Peyer's patch (tissue), 4 donors: ENCODE measurements around the gene THOC5. TPM values are rescaled to one million over a fixed set of nuclear protein-coding genes. Genes with fewer than 3 reads are reported as not detected.
A peak's percentile ranks its signal among the peaks of the same experiment; 100 is the strongest.

Experiments used
- DNase-seq, 3 donors: peaks; one replicate each; pipeline ENCODE4 v3.0.0-alpha.2; 2017 to 2019
- H3K27ac ChIP-seq, 4 donors: fragments of 200-600 bp; sonication (generic); one replicate each; pipeline ENCODE4 v1.5.1; 2016 to 2019
- H3K27me3 ChIP-seq, 2 donors: fragments of 200-600 bp; sonication (generic); one replicate each; pipeline ENCODE4 v1.5.1; 2019
- H3K36me3 ChIP-seq, 3 donors: fragments of 200-600 bp; sonication (generic); one replicate each; pipeline ENCODE4 v1.5.1; 2016 to 2019
- H3K4me1 ChIP-seq, 4 donors: fragments of 200-600 bp; sonication (generic); one replicate each; pipeline ENCODE4 v1.5.1; 2016 to 2019
- H3K4me3 ChIP-seq, 4 donors: fragments of 200-600 bp; sonication (generic); 1 replicate in 3 of 4; 2 replicates in 1 of 4; pipeline ENCODE4 v1.5.1; 2016 to 2019; ENCODE audit warnings: mild to moderate bottlenecking in 1 of 4
- H3K9me3 ChIP-seq, 4 donors: fragments of 200-600 bp; sonication (generic); one replicate each; pipeline ENCODE4 v1.5.1; 2016 to 2019; ENCODE audit warnings: mild to moderate bottlenecking in 1 of 4
- POLR2A ChIP-seq, 2 donors: fragments of 450-650 bp; IDR thresholded peaks; one replicate each; pipeline ENCODE4 v1.5.1; 2017; ENCODE audit warnings: antibody characterized with exemption in 2 of 2, mild to moderate bottlenecking in 2 of 2, moderate library complexity in 2 of 2
- total RNA-seq, 4 donors: library from RNA; depleted of rRNA; stranded (reverse); fragments of >200 nt; gene quantifications; one replicate each; pipeline ENCODE4 v1.1.0, GENCODE V29; 2016
- TF ChIP-seq, protein P1 (sequence below), 6 experiments: fragments of 450-650 bp in 4 of 6; fragments of 200-600 bp in 2 of 6; sonication (generic) in 1 of 6; IDR thresholded peaks; one replicate each; pipeline ENCODE4 v1.5.1; 2017 to 2019; ENCODE audit warnings: antibody characterized with exemption in 6 of 6, mild to moderate bottlenecking in 3 of 6, moderate library complexity in 1 of 6

THOC5 gene
- total RNA-seq, 4 donors from 2014 or later: 33.3 to 191 (median 37.3) TPM

DNA sequence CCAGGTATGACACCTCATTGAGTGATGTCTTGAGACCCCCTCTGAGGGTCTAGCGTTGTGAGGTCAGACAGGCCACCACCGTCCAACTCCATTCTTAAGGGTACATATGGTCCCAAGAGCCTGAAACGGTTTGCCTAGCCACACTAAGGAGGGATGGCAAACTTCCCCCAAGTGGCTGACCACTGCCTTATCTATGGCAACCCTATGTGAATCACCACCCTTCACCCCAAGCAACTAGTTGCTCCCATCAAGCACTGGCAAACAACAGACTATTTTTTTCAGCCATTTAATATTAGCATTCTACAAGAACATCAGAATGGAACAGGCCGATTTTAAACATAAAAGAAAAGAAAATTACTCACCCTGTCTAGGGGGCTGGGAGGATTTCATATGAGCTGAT lies 22.8 kb downstream of the THOC5 start:
- H3K4me1 ChIP-seq: no peaks in the 10 kb centered on the region
- H3K4me3 ChIP-seq: no peak overlapping the region
- no peaks in the 10 kb centered on the region for H3K27me3 ChIP-seq
- H3K36me3 ChIP-seq: peaks cover 0 to 94% (median 0%) of the 10 kb centered on the region in 3 donors
- H3K9me3 ChIP-seq: no peaks in the 10 kb centered on the region
- no peak for DNase-seq
- no peak overlapping the region for H3K27ac ChIP-seq
- TF ChIP-seq, protein P1, sequence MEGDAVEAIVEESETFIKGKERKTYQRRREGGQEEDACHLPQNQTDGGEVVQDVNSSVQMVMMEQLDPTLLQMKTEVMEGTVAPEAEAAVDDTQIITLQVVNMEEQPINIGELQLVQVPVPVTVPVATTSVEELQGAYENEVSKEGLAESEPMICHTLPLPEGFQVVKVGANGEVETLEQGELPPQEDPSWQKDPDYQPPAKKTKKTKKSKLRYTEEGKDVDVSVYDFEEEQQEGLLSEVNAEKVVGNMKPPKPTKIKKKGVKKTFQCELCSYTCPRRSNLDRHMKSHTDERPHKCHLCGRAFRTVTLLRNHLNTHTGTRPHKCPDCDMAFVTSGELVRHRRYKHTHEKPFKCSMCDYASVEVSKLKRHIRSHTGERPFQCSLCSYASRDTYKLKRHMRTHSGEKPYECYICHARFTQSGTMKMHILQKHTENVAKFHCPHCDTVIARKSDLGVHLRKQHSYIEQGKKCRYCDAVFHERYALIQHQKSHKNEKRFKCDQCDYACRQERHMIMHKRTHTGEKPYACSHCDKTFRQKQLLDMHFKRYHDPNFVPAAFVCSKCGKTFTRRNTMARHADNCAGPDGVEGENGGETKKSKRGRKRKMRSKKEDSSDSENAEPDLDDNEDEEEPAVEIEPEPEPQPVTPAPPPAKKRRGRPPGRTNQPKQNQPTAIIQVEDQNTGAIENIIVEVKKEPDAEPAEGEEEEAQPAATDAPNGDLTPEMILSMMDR (IDR thresholded peaks at IDR 0.05): no peak
- no peak for TF ChIP-seq POLR2A (IDR thresholded peaks at IDR 0.05)

DNA sequence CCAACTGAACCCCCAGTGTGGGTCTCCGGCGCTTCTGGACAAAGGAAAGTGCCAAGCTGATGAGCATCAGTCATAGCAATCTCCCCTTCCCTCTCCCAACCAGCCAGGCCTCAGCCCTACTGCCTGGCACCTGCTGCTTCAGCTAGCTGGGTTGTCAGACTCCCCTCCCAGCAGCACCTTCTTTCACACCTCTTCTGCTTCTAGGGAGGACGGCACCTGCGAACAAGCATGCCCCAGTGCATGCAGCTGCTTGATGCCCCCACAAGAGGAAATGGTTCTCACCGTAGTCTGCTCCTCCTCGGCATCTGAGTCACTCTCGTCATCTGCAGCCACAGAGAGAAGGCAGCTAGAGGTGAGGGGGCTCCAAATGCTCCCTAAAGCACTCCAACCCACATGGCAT lies 25.4 kb downstream of the THOC5 start:
- Histone ChIP-seq H3K9me3 (no peaks in the 10 kb centered on the region), H3K4me3 (no peak overlapping the region), H3K36me3 (peaks cover 0 to 91% (median 0%) of the 10 kb centered on the region in 3 donors), H3K27me3 (no peaks in the 10 kb centered on the region), H3K4me1 (no peaks in the 10 kb centered on the region), H3K27ac (no peak overlapping the region)
- DNase-seq: no peak
- TF ChIP-seq, protein P1 (IDR thresholded peaks at IDR 0.05): no peak
- TF ChIP-seq POLR2A (IDR thresholded peaks at IDR 0.05): no peak

DNA sequence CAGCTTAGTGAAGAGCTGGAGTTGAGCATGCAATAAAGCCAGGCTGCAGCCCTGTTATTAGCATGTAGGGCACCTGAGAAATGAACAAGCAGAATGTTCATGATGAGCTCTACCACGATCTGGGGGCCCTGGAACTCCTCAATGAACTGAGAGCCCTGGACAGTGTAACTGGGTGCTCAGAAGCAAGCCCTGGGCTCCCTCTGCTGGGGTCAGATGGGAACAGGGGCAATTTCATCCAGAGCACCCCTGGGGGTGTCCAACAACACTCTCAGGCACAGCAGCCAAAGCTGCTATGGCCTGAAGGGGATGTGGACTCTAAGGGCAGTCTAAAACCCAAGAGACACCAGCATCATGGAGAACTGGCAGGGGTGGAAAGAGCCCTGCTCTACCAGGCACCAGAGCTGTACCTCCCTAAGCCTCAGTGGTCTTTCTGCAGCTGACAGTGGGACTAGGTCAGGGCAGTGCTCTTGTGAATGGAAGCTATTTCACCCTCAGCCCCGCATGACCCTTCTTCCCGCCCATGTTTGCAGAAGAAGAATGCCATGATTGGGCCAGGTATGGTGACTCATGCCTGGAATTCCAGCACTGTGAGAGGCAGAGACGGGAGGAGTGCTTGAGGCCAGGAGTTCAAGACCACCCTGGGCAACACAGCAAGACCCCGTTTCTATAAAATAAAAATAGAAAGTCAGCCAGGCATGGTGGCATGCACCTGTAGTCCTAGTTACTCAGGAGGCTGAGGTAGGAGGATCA lies 28.9 kb downstream of the THOC5 start:
- peak in 1 of 3 donors; percentile 59 for DNase-seq
- Histone ChIP-seq H3K27ac (no peak overlapping the region), H3K4me3 (no peak overlapping the region), H3K27me3 (no peaks in the 10 kb centered on the region), H3K4me1 (no peaks in the 10 kb centered on the region), H3K9me3 (no peaks in the 10 kb centered on the region), H3K36me3 (peaks cover 0 to 91% (median 0%) of the 10 kb centered on the region in 3 donors)
- TF ChIP-seq, protein P1 (IDR thresholded peaks at IDR 0.05): peak in 4 of 6 experiments; percentile 32 to 44 (median 38)
- no peak for TF ChIP-seq POLR2A (IDR thresholded peaks at IDR 0.05)

DNA sequence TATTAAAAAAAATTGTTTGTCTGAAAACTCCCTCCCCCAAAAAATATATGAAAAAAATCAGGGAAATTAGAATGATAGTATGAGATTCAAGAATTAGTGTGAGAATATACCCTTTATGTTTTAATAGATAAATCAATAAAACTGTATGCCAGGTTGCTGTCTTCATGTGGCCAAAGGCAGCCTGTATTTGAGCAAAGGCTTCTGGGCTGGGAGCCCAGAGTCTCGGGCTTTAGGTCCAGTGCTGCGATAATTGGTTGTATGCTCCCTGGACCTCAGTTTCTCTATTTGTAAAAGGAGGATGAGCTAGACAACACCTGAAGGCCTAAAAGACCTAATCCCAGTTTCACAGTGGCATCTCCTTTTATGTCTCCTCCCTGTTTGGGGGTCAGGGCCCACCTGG lies 29.8 kb downstream of the THOC5 start:
- H3K36me3 ChIP-seq: peaks cover 0 to 91% (median 0%) of the 10 kb centered on the region in 3 donors
- H3K4me1 ChIP-seq: no peaks in the 10 kb centered on the region
- H3K9me3 ChIP-seq: no peaks in the 10 kb centered on the region
- H3K4me3 ChIP-seq: no peak overlapping the region
- DNase-seq: no peak
- H3K27ac ChIP-seq: no peak overlapping the region
- H3K27me3 ChIP-seq: no peaks in the 10 kb centered on the region
- TF ChIP-seq POLR2A (IDR thresholded peaks at IDR 0.05): no peak
- TF ChIP-seq, protein P1 (IDR thresholded peaks at IDR 0.05): no peak

DNA sequence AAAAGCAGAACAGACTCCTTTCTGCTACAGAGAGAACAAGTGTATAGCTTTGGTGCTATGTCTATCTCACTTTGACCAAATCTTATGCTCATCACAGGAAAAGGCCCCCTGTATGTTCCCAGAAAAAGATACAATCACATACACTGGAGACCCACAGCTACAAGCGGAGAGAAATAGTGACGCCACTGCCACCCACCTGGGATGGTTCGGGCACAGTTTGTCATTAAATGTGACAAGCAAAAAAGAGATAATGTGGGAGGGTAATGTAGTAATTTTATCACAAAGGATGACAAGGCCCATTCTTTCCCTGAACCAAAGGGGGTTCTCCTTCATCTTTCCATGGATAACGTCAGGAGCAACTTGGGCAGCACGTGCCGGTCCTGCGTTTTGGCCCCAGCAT lies 32.0 kb downstream of the THOC5 start:
- Histone ChIP-seq H3K36me3 (peaks cover 0 to 91% (median 0%) of the 10 kb centered on the region in 3 donors), H3K4me3 (no peak overlapping the region), H3K27ac (no peak overlapping the region), H3K4me1 (no peaks in the 10 kb centered on the region), H3K9me3 (no peaks in the 10 kb centered on the region), H3K27me3 (no peaks in the 10 kb centered on the region)
- TF ChIP-seq, protein P1 (IDR thresholded peaks at IDR 0.05): no peak
- no peak for TF ChIP-seq POLR2A (IDR thresholded peaks at IDR 0.05)
- DNase-seq: no peak
